ENCODE data around the gene SERF2. TPM values are rescaled to one million over a fixed set of nuclear protein-coding genes. Genes with fewer than 3 reads are reported as not detected.
A peak's percentile ranks its signal among the peaks of the same experiment; 100 is the strongest.

The SERF2 gene
- total and polyA plus RNA-seq, 4 donors = 733 to 2,327 (median 1,292) TPM

DNA sequence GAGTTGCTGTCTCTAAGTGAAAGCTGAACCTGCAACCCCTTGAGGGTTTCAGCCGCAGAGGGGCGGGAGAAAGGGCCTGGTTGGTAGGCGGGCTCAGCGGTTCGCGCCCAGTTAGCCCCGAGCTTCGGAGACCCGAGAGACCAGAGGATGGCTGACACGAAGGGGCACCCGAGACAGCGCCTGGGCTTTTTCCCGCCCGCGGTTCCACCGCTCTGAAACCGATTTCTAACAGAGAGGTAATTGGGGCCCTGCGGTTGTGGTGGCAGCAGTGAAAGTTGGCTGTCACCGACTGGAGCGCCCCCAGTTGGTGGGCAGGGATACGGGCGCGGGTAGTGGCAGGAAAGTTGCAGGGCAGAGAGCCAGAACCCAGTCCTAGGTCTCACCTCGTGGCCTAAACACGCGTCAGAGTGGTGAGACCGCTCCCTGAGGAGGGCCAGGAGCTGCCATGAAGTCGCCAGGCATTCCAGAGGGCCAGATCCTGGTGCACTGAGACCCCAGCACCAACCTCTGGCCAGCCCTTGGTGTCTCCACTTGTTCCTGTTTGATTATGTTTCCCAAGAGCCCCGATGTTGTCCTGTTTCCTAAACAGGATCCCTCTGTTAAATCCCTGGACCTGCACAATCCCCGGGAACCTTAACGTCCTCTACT is 14.7 kb upstream of the SERF2 start:
- Histone ChIP-seq H3K4me1 (ENCODE audit: control insufficient read depth in 1 of 2, insufficient read depth in 2 of 2, low read length in 2 of 2) (no peaks in the 10 kb centered on the region), H3K9me3 (ENCODE audit: control insufficient read depth, low read length) (no peaks in the 10 kb centered on the region), H3K27me3 (ENCODE audit: control insufficient read depth in 1 of 2, insufficient read depth in 2 of 2, low read length in 1 of 2) (no peaks in the 10 kb centered on the region), H3K36me3 (ENCODE audit: control insufficient read depth in 1 of 2, insufficient read depth in 2 of 2, low read length in 1 of 2) (no peaks in the 10 kb centered on the region), H3K27ac (ENCODE audit: low read depth in 1 of 2, low read length in 2 of 2) (peak overlapping the region in 1 of 2 donors; percentile 68), H3K4me3 (ENCODE audit: low read length in 2 of 2) (peak overlapping the region; percentile 14 to 58)
- ATAC-seq (ENCODE audit: low FRiP score) (peak; percentile 90), DNase-seq (peak; percentile 87 to 92)
- intact Hi-C loops (cut with DNase I) = no loop called here
- 2% methylated on average over 31 of the region's 31 CpGs for WGBS, 2 donors

DNA sequence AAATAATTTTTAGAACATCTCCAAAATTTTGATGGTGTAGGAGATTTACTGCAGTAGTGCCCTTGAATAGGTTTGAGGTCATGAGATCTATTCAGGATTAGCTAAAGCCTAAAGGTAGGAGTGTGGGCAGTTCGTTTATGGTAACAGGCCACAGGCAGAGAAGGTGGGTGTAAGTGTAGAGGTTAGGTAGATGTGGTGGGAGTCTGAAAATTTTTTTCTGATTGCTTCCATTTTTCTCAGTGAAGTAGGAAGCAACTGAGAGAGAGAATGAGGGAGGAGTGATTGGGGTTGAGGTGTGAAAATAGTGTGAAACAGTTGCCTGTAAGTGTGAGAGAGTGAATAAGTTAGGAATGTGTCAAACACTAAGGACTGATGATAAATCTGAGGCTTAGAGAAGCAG is 13.1 kb upstream of the SERF2 start:
- Histone ChIP-seq H3K4me3 (ENCODE audit: low read length in 2 of 2) (no peak overlapping the region), H3K27ac (ENCODE audit: low read depth in 1 of 2, low read length in 2 of 2) (no peak overlapping the region), H3K9me3 (ENCODE audit: control insufficient read depth, low read length) (no peaks in the 10 kb centered on the region), H3K27me3 (ENCODE audit: control insufficient read depth in 1 of 2, insufficient read depth in 2 of 2, low read length in 1 of 2) (no peaks in the 10 kb centered on the region), H3K36me3 (ENCODE audit: control insufficient read depth in 1 of 2, insufficient read depth in 2 of 2, low read length in 1 of 2) (no peaks in the 10 kb centered on the region), H3K4me1 (ENCODE audit: control insufficient read depth in 1 of 2, insufficient read depth in 2 of 2, low read length in 2 of 2) (no peaks in the 10 kb centered on the region)
- intact Hi-C loops (cut with DNase I) = no loop called here
- DNase-seq (no peak), ATAC-seq (ENCODE audit: low FRiP score) (no peak)
- 85 to 95% methylated on average over 1 of the region's 1 CpG for WGBS, 2 donors

- Histone ChIP-seq H3K4me3 (ENCODE audit: low read length in 2 of 2) (no peak overlapping the region), H3K36me3 (ENCODE audit: control insufficient read depth in 1 of 2, insufficient read depth in 2 of 2, low read length in 1 of 2) (no peaks in the 10 kb centered on the region), H3K27ac (ENCODE audit: low read depth in 1 of 2, low read length in 2 of 2) (no peak overlapping the region), H3K9me3 (ENCODE audit: control insufficient read depth, low read length) (no peaks in the 10 kb centered on the region), H3K4me1 (ENCODE audit: control insufficient read depth in 1 of 2, insufficient read depth in 2 of 2, low read length in 2 of 2) (peaks cover 0 to 9% of the 10 kb centered on the region in 2 donors), H3K27me3 (ENCODE audit: control insufficient read depth in 1 of 2, insufficient read depth in 2 of 2, low read length in 1 of 2) (no peaks in the 10 kb centered on the region)
- ATAC-seq (ENCODE audit: low FRiP score) (no peak), DNase-seq (no peak)
- 93 to 97% methylated on average over 3 of the region's 3 CpGs for WGBS, 2 donors
- intact Hi-C loops (cut with DNase I) = no loop called here
Measured at GRCh38 chr15:43789409-43789808, 2.7 kb upstream of the SERF2 start.

DNA sequence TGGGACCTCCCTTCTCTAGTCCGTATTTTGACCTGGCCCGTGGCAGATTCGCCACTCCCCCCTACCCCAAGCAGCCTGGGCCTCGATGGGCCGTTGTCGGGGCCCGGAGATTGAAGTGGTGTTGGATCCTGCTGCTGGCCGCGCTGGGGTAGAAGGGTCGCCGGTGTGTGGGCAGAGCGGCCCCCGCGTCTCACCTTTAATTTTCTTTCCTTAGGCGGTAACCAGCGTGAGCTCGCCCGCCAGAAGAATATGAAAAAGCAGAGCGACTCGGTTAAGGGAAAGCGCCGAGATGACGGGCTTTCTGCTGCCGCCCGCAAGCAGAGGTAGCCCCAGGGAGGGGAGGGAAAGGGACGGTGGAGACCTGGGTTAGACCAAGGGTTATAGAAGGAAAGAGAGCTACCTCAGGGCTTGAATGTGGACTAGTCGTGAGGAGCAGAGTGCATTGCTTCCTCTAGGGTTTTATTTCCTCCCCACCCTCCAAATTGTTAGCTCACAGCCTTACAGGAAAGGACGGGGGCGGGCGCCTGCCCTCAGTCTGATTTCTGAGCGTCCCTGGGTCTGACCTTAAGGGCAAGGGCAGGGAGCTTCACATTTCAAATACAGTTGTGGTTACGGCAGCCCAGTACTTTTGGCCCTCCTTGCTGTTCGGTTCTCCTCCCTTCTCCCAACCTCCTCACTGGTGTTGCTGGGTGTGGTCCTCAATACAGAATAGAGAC is 799 bp downstream of the SERF2 start:
- ATAC-seq (ENCODE audit: low FRiP score) (peak; percentile 36), DNase-seq (peak in 1 of 2 donors; percentile 77)
- intact Hi-C loops (cut with DNase I) = no loop called here
- no peaks in the 10 kb centered on the region for H3K27me3 ChIP-seq (ENCODE audit: control insufficient read depth in 1 of 2, insufficient read depth in 2 of 2, low read length in 1 of 2)
- WGBS, 2 donors = 0 to 1% methylated on average over 33 of the region's 33 CpGs
- H3K4me1 ChIP-seq (ENCODE audit: control insufficient read depth in 1 of 2, insufficient read depth in 2 of 2, low read length in 2 of 2) = peaks cover 0 to 15% of the 10 kb centered on the region in 2 donors
- peak overlapping the region; percentile 36 to 53 for H3K4me3 ChIP-seq (ENCODE audit: low read length in 2 of 2)
- no peaks in the 10 kb centered on the region for H3K9me3 ChIP-seq (ENCODE audit: control insufficient read depth, low read length)
- H3K36me3 ChIP-seq (ENCODE audit: control insufficient read depth in 1 of 2, insufficient read depth in 2 of 2, low read length in 1 of 2) = peaks cover 0 to 8% of the 10 kb centered on the region in 2 donors
- peak overlapping the region; percentile 49 to 63 for H3K27ac ChIP-seq (ENCODE audit: low read depth in 1 of 2, low read length in 2 of 2)

DNA sequence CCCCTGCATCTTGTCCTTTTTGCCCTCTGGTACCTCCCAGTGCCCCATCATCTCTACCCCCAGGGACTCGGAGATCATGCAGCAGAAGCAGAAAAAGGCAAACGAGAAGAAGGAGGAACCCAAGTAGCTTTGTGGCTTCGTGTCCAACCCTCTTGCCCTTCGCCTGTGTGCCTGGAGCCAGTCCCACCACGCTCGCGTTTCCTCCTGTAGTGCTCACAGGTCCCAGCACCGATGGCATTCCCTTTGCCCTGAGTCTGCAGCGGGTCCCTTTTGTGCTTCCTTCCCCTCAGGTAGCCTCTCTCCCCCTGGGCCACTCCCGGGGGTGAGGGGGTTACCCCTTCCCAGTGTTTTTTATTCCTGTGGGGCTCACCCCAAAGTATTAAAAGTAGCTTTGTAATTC is 1.5 kb downstream of the SERF2 start:
- 71 to 72% methylated on average over 10 of the region's 10 CpGs for WGBS, 2 donors
- Histone ChIP-seq H3K36me3 (ENCODE audit: control insufficient read depth in 1 of 2, insufficient read depth in 2 of 2, low read length in 1 of 2) (peaks cover 0 to 8% of the 10 kb centered on the region in 2 donors), H3K4me3 (ENCODE audit: low read length in 2 of 2) (no peak overlapping the region), H3K4me1 (ENCODE audit: control insufficient read depth in 1 of 2, insufficient read depth in 2 of 2, low read length in 2 of 2) (peaks cover 0 to 15% of the 10 kb centered on the region in 2 donors), H3K27me3 (ENCODE audit: control insufficient read depth in 1 of 2, insufficient read depth in 2 of 2, low read length in 1 of 2) (no peaks in the 10 kb centered on the region), H3K27ac (ENCODE audit: low read depth in 1 of 2, low read length in 2 of 2) (peak overlapping the region in 1 of 2 donors; percentile 49), H3K9me3 (ENCODE audit: control insufficient read depth, low read length) (no peaks in the 10 kb centered on the region)
- no peak for ATAC-seq (ENCODE audit: low FRiP score)
- intact Hi-C loops (cut with DNase I) = no loop called here
- DNase-seq = no peak

DNA sequence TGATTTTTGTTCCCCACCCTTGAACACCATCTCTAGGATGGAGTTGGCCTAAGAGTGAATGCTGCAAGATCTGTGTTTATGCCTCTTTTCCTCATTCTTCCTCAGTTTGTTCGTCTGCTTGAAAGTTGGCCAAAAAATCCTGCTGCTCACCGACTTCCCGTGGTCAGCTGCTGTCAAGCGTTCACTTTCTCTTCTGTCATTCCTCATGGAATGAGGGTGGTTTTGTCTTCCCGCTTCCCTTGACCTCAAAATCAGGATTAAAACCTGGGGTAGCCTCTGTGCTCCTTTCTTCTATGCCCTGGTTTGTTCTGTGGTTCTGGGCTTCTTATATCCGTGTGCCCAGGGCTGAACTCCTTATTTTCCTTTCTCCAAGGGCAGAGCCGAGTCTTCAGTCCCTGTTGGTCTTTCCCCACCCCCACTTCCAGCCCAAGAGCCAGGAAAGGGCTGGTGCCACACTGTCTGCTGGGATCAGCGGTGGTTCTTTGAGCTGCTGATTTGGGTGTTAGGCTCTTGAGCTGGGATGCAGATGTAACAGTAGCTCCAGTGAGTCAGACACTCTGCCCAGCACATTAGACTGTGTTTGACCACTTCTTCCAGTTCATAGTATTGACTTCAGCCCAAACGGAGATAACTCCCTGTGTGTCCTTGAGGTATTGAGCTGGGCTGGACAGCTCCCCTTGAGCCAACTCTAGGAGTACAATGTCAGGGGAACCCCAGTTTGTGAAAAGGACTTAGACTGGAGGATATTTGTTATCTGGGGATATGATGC is 2.3 kb downstream of the SERF2 start:
- no peaks in the 10 kb centered on the region for H3K27me3 ChIP-seq (ENCODE audit: control insufficient read depth in 1 of 2, insufficient read depth in 2 of 2, low read length in 1 of 2)
- 54% methylated on average over 9 of the region's 9 CpGs for WGBS, 2 donors
- ATAC-seq (ENCODE audit: low FRiP score) (no peak), DNase-seq (no peak)
- H3K4me1 ChIP-seq (ENCODE audit: control insufficient read depth in 1 of 2, insufficient read depth in 2 of 2, low read length in 2 of 2) = peaks cover 0 to 15% of the 10 kb centered on the region in 2 donors
- H3K36me3 ChIP-seq (ENCODE audit: control insufficient read depth in 1 of 2, insufficient read depth in 2 of 2, low read length in 1 of 2) = peaks cover 0 to 9% of the 10 kb centered on the region in 2 donors
- peak overlapping the region in 1 of 2 donors; percentile 17 for H3K27ac ChIP-seq (ENCODE audit: low read depth in 1 of 2, low read length in 2 of 2)
- no peak overlapping the region for H3K4me3 ChIP-seq (ENCODE audit: low read length in 2 of 2)
- H3K9me3 ChIP-seq (ENCODE audit: control insufficient read depth, low read length) = no peaks in the 10 kb centered on the region
- intact Hi-C loops (cut with DNase I) = no loop called here

DNA sequence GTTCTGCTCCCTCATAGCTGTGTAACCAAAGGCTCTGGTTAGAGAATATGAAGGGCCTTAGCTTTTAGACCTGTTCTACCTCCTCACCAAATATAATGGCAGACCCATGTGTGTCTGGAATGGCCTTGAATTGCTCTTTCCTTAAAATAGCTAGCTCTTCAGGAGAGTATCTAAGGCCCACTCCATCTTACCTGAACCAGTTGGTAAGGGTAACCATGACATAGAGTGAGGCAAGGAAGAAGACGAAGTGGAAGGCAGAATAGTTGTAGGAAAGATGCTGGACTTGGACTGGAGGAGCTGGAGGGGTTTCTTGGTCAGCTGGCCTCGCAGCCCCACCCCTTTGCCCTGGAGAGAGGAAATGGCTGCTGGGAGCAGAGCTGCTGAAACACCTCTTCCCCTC is 3.1 kb downstream of the SERF2 start:
- H3K36me3 ChIP-seq (ENCODE audit: control insufficient read depth in 1 of 2, insufficient read depth in 2 of 2, low read length in 1 of 2) = peaks cover 0 to 9% of the 10 kb centered on the region in 2 donors
- no peak overlapping the region for H3K4me3 ChIP-seq (ENCODE audit: low read length in 2 of 2)
- H3K27ac ChIP-seq (ENCODE audit: low read depth in 1 of 2, low read length in 2 of 2) = peak overlapping the region in 1 of 2 donors; percentile 6
- intact Hi-C loops (cut with DNase I) = no loop called here
- WGBS, 2 donors = 90 to 91% methylated on average over 2 of the region's 2 CpGs
- H3K4me1 ChIP-seq (ENCODE audit: control insufficient read depth in 1 of 2, insufficient read depth in 2 of 2, low read length in 2 of 2) = peaks cover 0 to 15% of the 10 kb centered on the region in 2 donors
- DNase-seq (no peak), ATAC-seq (ENCODE audit: low FRiP score) (no peak)
- H3K27me3 ChIP-seq (ENCODE audit: control insufficient read depth in 1 of 2, insufficient read depth in 2 of 2, low read length in 1 of 2) = no peaks in the 10 kb centered on the region
- H3K9me3 ChIP-seq (ENCODE audit: control insufficient read depth, low read length) = no peaks in the 10 kb centered on the region

DNA sequence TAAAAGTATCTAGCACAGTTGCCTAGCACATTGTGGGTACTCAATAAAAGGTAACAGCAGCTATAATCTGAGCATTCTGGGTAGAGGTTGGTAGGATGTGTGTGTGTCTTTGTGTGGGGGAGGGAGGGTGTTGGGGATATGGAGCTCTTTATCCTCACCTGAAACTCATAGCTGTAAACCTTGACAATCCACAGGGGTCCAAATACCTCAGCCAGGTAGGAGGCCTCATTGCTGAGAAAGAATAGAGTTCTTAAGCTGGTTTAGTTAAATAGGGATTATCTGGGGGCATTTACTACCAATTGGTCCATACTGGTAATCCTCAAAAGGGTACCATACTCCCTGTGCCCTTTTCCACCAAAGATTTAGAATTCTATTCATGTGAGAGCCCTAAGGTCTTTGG is 3.9 kb downstream of the SERF2 start:
- no peak overlapping the region for H3K4me3 ChIP-seq (ENCODE audit: low read length in 2 of 2)
- no peak for DNase-seq
- no peaks in the 10 kb centered on the region for H3K9me3 ChIP-seq (ENCODE audit: control insufficient read depth, low read length)
- ATAC-seq (ENCODE audit: low FRiP score) = no peak
- H3K27ac ChIP-seq (ENCODE audit: low read depth in 1 of 2, low read length in 2 of 2) = no peak overlapping the region
- peaks cover 0 to 15% of the 10 kb centered on the region in 2 donors for H3K4me1 ChIP-seq (ENCODE audit: control insufficient read depth in 1 of 2, insufficient read depth in 2 of 2, low read length in 2 of 2)
- intact Hi-C loops (cut with DNase I) = no loop called here
- no peaks in the 10 kb centered on the region for H3K27me3 ChIP-seq (ENCODE audit: control insufficient read depth in 1 of 2, insufficient read depth in 2 of 2, low read length in 1 of 2)
- H3K36me3 ChIP-seq (ENCODE audit: control insufficient read depth in 1 of 2, insufficient read depth in 2 of 2, low read length in 1 of 2) = peaks cover 0 to 9% of the 10 kb centered on the region in 2 donors

Measured in aorta (tissue), 5 donors.